OCI-LY1 (cell line): ENCODE results near the gene ATP1B3.

Experiments used
- CTCF ChIP-seq: fragments of 200-600 bp; sonication (generic), shearing (Covaris generic); IDR thresholded peaks from 2 replicates; pipeline ENCODE4 v1.5.1; 2017; ENCODE audit warnings: mild to moderate bottlenecking, antibody characterized with exemption, low read length, moderate library complexity, mixed read lengths
- EZH2 ChIP-seq: fragments of 200-600 bp; sonication (generic), shearing (Covaris generic); IDR thresholded peaks from 2 replicates; pipeline ENCODE4 v1.8.0; 2017; ENCODE audit warnings: borderline replicate concordance, mixed run types, mild to moderate bottlenecking, antibody characterized with exemption, low read length, moderate library complexity, mixed read lengths

DNA sequence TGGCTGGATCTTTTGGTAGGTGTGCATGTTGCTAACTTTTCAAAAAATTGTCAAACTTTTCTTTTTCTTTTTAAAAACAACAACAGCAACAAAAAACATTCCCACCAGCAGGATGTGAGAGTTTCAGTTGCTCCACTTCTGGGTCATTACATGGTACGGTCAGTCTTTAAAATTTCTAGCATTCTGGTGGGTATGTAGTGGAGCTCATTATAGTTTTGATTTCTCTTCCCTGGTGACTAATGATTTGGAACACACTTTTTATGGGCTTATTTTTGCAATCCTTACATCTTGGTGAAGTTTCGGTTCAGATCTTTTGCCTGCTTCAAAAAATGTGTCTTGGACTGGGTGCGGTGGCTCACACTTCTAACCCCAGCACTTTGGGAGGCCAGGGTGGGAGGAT, 19.3 kb downstream of the ATP1B3 start:
- TF ChIP-seq CTCF, result no peak
- TF ChIP-seq EZH2, result no peak
